ENCODE results near the gene SKIC2.
"Not testable (repeated sequence)": the region's sequence is repeated elsewhere in the genome, so short reads cannot be mapped to it uniquely, and the experiment has no call there.

SKIC2 gene

GRCh38 chr6:32014547-32014946, 55.6 kb downstream of the SKIC2 start, which contains the start of gene C4B:
C4B (plus strand) TSS chr6:32014795; CDS start chr6:32014846, 51 bp downstream.
- not testable (repeated sequence) for H3K4me1 ChIP-seq (ENCODE audit: control insufficient read depth, insufficient read depth, low read length); H3K9me3 ChIP-seq (ENCODE audit: control insufficient read depth, insufficient read depth, low read length); H3K27me3 ChIP-seq (ENCODE audit: control insufficient read depth, insufficient read depth, low read length); DNase-seq (ENCODE audit: low read depth, low spot score); H3K4me3 ChIP-seq (ENCODE audit: low read length); H3K36me3 ChIP-seq (ENCODE audit: control insufficient read depth, insufficient read depth, low read length); H3K27ac ChIP-seq (ENCODE audit: low read length)
- WGBS (ENCODE audit: insufficient coverage, insufficient read length): no CpG with 5 or more reads among the region's 6 CpGs

Measured in iPS DF 6.9 (cell line).